TTC549 (cell line): ENCODE data around the gene USP27X.
A peak's percentile ranks its signal among the peaks of the same experiment; 100 is the strongest.

Experiments
- FAIRE-seq: peaks from 2 replicates; lab custom pipeline; 2012; peaks lifted over from hg19 to GRCh38; lab: Jason Lieb, UNC

Gene USP27X

GRCh38 chrX:49878834-49879655 lies at the start of gene USP27X:
Gene USP27X (plus strand): TSS chrX:49879484. CDS start chrX:49880308, 824 bp downstream.
- no peak for FAIRE-seq

GRCh38 chrX:49838374-49838773 lies 40.9 kb upstream of the USP27X start:
- FAIRE-seq, result no peak

- no peak for FAIRE-seq
Observed at GRCh38 chrX:49840679-49841078, 38.6 kb upstream of the USP27X start.

GRCh38 chrX:49842621-49843020 lies 36.7 kb upstream of the USP27X start:
- no peak for FAIRE-seq

- no peak for FAIRE-seq
Observed at GRCh38 chrX:49844611-49845010, 34.7 kb upstream of the USP27X start.

- no peak for FAIRE-seq
Observed at GRCh38 chrX:49845701-49846403, 33.4 kb upstream of the USP27X start.

GRCh38 chrX:49846522-49846921 lies 32.8 kb upstream of the USP27X start:
- FAIRE-seq, result no peak

- FAIRE-seq, result no peak
Observed at GRCh38 chrX:49848275-49848674, 31.0 kb upstream of the USP27X start.

GRCh38 chrX:49850028-49850427 lies 29.3 kb upstream of the USP27X start:
- FAIRE-seq, result no peak

- no peak for FAIRE-seq
Observed at GRCh38 chrX:49853661-49854060, 25.6 kb upstream of the USP27X start.

- no peak for FAIRE-seq
Observed at GRCh38 chrX:49856819-49857218, 22.5 kb upstream of the USP27X start.

- no peak for FAIRE-seq
Observed at GRCh38 chrX:49858341-49858740, 20.9 kb upstream of the USP27X start.

GRCh38 chrX:49859491-49859890 lies 19.8 kb upstream of the USP27X start:
- FAIRE-seq, result no peak

- no peak for FAIRE-seq
Observed at GRCh38 chrX:49860867-49861535, 18.3 kb upstream of the USP27X start.

GRCh38 chrX:49862093-49862492 lies 17.2 kb upstream of the USP27X start:
- FAIRE-seq, result no peak

GRCh38 chrX:49868739-49869138 lies 10.5 kb upstream of the USP27X start:
- FAIRE-seq, result no peak

GRCh38 chrX:49876750-49877149 lies 2.5 kb upstream of the USP27X start:
- FAIRE-seq, result peak; percentile 20

GRCh38 chrX:49877397-49878101 lies 1.7 kb upstream of the USP27X start:
- no peak for FAIRE-seq

- FAIRE-seq, result no peak
Observed at GRCh38 chrX:49878128-49878833, 1.0 kb upstream of the USP27X start.

GRCh38 chrX:49879656-49880277 lies 483 bp downstream of the USP27X start:
- no peak for FAIRE-seq

GRCh38 chrX:49880668-49881067 lies 1.4 kb downstream of the USP27X start:
- no peak for FAIRE-seq
